CD14-positive monocyte (primary cell): ENCODE data around the gene STEAP3. TPM values are rescaled to one million over a fixed set of nuclear protein-coding genes. Genes with fewer than 3 reads are reported as not detected.
"Not testable (repeated sequence)": the region's sequence is repeated elsewhere in the genome, so short reads cannot be mapped to it uniquely, and the experiment has no call there.

Experiments used
- DNase-seq, 3 donors: peaks; one replicate each; pipeline ENCODE4 v3.0.0-alpha.2; 2011 to 2022
- H2AFZ ChIP-seq: 2 replicates; pipeline ENCODE4 v1.6.0; 2012; ENCODE audit warnings: mild to moderate bottlenecking, low read depth, low read length, inconsistent platforms; ENCODE audit not compliant: insufficient read depth, poor library complexity, severe bottlenecking
- H3K27ac ChIP-seq, 2 donors: 1 replicate in 1 of 2; 2 replicates in 1 of 2; pipeline ENCODE4 v1.5.1; 2012 to 2013; ENCODE audit warnings: low read length in 2 of 2, control low read depth in 1 of 2, inconsistent platforms in 1 of 2, low read depth in 1 of 2, mild to moderate bottlenecking in 1 of 2
- H3K27me3 ChIP-seq, 2 donors: one replicate each; pipeline versions ENCODE4 v1.6.0 to v1.6.1; 2011 to 2013; ENCODE audit warnings: low read length in 2 of 2; ENCODE audit not compliant: control insufficient read depth in 2 of 2, insufficient read depth in 2 of 2
- H3K36me3 ChIP-seq, 2 donors: replicated peaks in 1 of 2; 1 replicate in 1 of 2; 2 replicates in 1 of 2; pipeline versions ENCODE4 v1.5.1 to v1.6.1; 2012 to 2013; ENCODE audit warnings: low read length in 2 of 2, control low read depth in 1 of 2, inconsistent platforms in 1 of 2, mild to moderate bottlenecking in 1 of 2; ENCODE audit not compliant: insufficient read depth in 2 of 2, control insufficient read depth in 1 of 2
- H3K4me1 ChIP-seq, 2 donors: 1 replicate in 1 of 2; 2 replicates in 1 of 2; pipeline versions ENCODE4 v1.5.1 to v1.6.1; 2012 to 2013; ENCODE audit warnings: low read length in 2 of 2, control low read depth in 1 of 2, inconsistent platforms in 1 of 2, mild to moderate bottlenecking in 1 of 2, moderate library complexity in 1 of 2; ENCODE audit not compliant: insufficient read depth in 2 of 2, control insufficient read depth in 1 of 2
- H3K4me2 ChIP-seq: replicated peaks from 2 replicates; pipeline ENCODE3; 2012; ENCODE audit warnings: low read length, moderate library complexity, mild to moderate bottlenecking; ENCODE audit not compliant: poor library complexity, severe bottlenecking; ENCODE audit errors: extremely low read depth
- H3K4me3 ChIP-seq, 3 experiments: fragments of 200-600 bp in 1 of 3; sonication (generic) in 1 of 3; replicated peaks in 1 of 3; 1 replicate in 2 of 3; 2 replicates in 1 of 3; pipeline ENCODE4 v1.5.1; 2011 to 2013; ENCODE audit warnings: low read length in 3 of 3, mild to moderate bottlenecking in 3 of 3, control low read depth in 2 of 3, low read depth in 2 of 3, inconsistent platforms in 1 of 3, moderate library complexity in 1 of 3
- H3K79me2 ChIP-seq: 2 replicates; pipeline ENCODE4 v1.6.0; 2012; ENCODE audit warnings: mild to moderate bottlenecking, control low read depth, inconsistent platforms, low read length, moderate library complexity; ENCODE audit not compliant: insufficient read depth
- H3K9ac ChIP-seq: 2 replicates; pipeline ENCODE4 v1.6.0; 2017; ENCODE audit warnings: low read length, mild to moderate bottlenecking; ENCODE audit not compliant: insufficient read depth, poor library complexity, severe bottlenecking
- H3K9me3 ChIP-seq, 2 donors: replicated peaks in 1 of 2; 1 replicate in 1 of 2; 2 replicates in 1 of 2; pipeline versions ENCODE4 v1.5.1 to v1.6.1; 2012 to 2013; ENCODE audit warnings: low read length in 2 of 2, control low read depth in 1 of 2; ENCODE audit not compliant: control insufficient read depth in 1 of 2, insufficient read depth in 1 of 2
- H4K20me1 ChIP-seq: 2 replicates; pipeline ENCODE4 v1.6.0; 2012; ENCODE audit warnings: mild to moderate bottlenecking, low read length, control low read depth, moderate library complexity; ENCODE audit not compliant: insufficient read depth
- H3K27ac Mint-ChIP-seq, 7 donors: one replicate each; pipeline ENCODE4 v1.8.0; 2020; ENCODE audit warnings: mild to moderate bottlenecking in 7 of 7, mixed read lengths in 7 of 7, moderate library complexity in 6 of 7, inconsistent platforms in 2 of 7
- H3K27me3 Mint-ChIP-seq, 3 donors: one replicate each; pipeline ENCODE4 v1.8.0; 2021 to 2022; ENCODE audit warnings: low read depth in 3 of 3, mild to moderate bottlenecking in 3 of 3, mixed read lengths in 3 of 3, moderate library complexity in 3 of 3, inconsistent platforms in 1 of 3
- H3K36me3 Mint-ChIP-seq, 2 donors: one replicate each; pipeline ENCODE4 v1.8.0; 2020; ENCODE audit warnings: mixed read lengths in 2 of 2, inconsistent platforms in 1 of 2, mild to moderate bottlenecking in 1 of 2
- H3K4me1 Mint-ChIP-seq: one replicate; pipeline ENCODE4 v1.8.0; 2020; ENCODE audit warnings: mild to moderate bottlenecking, mixed read lengths
- H3K4me3 Mint-ChIP-seq, 2 donors: one replicate each; pipeline ENCODE4 v1.8.0; 2020; ENCODE audit warnings: mild to moderate bottlenecking in 2 of 2, mixed read lengths in 2 of 2, moderate library complexity in 1 of 2
- H3K9me3 Mint-ChIP-seq, 7 donors: one replicate each; pipeline ENCODE4 v1.8.0; 2020 to 2022; ENCODE audit warnings: mixed read lengths in 7 of 7, mild to moderate bottlenecking in 6 of 7, moderate library complexity in 6 of 7, inconsistent platforms in 2 of 7
- WGBS: methylation state at CpG from one replicate; pipeline ENCODE4 v1.1.5; 2013; ENCODE audit warnings: missing lambda C conversion rate; ENCODE audit not compliant: insufficient coverage; 5-methylcytosine and 5-hydroxymethylcytosine counted together
- intact Hi-C, 2 donors: fragments of 100-400 bp; cut with micrococcal nuclease; formaldehyde crosslinking; loops; one replicate each; pipeline versions ENCODE4 v1.15.0 to v1.15.1; 2023
- polyA plus RNA-seq, 3 donors: library from polyadenylated mRNA; depleted of rRNA in 1 of 3; unstranded in 2 of 3; stranded (reverse) in 1 of 3; fragments of 300-500 nt in 2 of 3; fragments of >200 nt in 1 of 3; fragmentation: Illumina TruSeq in 2 of 3; gene quantifications; 1 replicate in 2 of 3; 2 replicates in 1 of 3; pipeline ENCODE4 v1.2.3, GENCODE V29; 2012 to 2021
- TF ChIP-seq, protein P1 (sequence below): fragments of 200-600 bp; IDR thresholded peaks from one replicate; pipeline ENCODE4 v1.8.0; 2022; ENCODE audit warnings: antibody characterized with exemption, mild to moderate bottlenecking

Gene STEAP3
- polyA plus RNA-seq, 3 donors: 3.0 to 10.7 (median 3.3) TPM

- Histone ChIP-seq H3K36me3 (no peaks in the 10 kb centered on the region), H3K27ac (no peak overlapping the region), H3K27me3 (no peaks in the 10 kb centered on the region), H3K9me3 (no peaks in the 10 kb centered on the region), H4K20me1 (no peaks in the 10 kb centered on the region), H2AFZ (no peak overlapping the region), H3K4me2 (no peak overlapping the region), H3K4me1 (peaks cover 13 to 22% of the 10 kb centered on the region in 2 donors), H3K9ac (no peak overlapping the region), H3K79me2 (no peaks in the 10 kb centered on the region), H3K4me3 (no peak overlapping the region)
- Mint-ChIP-seq H3K27ac (peak overlapping the region in 1 of 7 donors; percentile 36), H3K36me3 (no peaks in the 10 kb centered on the region), H3K27me3 (peaks cover 0 to 5% (median 1%) of the 10 kb centered on the region in 3 donors), H3K4me3 (no peak overlapping the region), H3K9me3 (peaks cover 0 to 7% (median 0%) of the 10 kb centered on the region in 7 donors), H3K4me1 (peaks cover 24% of the 10 kb centered on the region)
- intact Hi-C loops: no loop called here
- WGBS: 78% methylated on average over 5 of the region's 8 CpGs
- TF ChIP-seq, protein P1, sequence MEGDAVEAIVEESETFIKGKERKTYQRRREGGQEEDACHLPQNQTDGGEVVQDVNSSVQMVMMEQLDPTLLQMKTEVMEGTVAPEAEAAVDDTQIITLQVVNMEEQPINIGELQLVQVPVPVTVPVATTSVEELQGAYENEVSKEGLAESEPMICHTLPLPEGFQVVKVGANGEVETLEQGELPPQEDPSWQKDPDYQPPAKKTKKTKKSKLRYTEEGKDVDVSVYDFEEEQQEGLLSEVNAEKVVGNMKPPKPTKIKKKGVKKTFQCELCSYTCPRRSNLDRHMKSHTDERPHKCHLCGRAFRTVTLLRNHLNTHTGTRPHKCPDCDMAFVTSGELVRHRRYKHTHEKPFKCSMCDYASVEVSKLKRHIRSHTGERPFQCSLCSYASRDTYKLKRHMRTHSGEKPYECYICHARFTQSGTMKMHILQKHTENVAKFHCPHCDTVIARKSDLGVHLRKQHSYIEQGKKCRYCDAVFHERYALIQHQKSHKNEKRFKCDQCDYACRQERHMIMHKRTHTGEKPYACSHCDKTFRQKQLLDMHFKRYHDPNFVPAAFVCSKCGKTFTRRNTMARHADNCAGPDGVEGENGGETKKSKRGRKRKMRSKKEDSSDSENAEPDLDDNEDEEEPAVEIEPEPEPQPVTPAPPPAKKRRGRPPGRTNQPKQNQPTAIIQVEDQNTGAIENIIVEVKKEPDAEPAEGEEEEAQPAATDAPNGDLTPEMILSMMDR: no peak
- DNase-seq: no peak
Measured at GRCh38 chr2:119276864-119277263, 53.2 kb downstream of the STEAP3 start.

DNA sequence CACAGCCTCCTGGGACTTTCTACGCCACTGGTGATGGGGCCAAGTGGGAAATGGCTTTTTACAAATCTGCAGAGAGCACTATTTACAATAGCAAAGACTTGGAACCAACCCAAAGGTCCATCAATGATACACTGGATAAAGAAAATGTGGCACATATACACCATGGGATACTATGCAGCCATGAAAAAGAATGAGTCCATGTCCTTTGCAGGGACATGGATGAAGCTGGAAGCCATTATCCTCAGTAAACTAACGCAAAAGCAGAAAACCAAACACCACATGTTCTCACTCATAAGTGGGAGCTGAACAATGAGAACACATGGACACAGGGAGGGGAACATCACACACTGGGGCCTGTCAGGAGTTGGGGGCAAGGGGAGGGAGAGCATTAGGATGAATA is 54.8 kb downstream of the STEAP3 start:
- DNase-seq, H3K36me3 ChIP-seq, H3K79me2 ChIP-seq, H2AFZ ChIP-seq, H3K4me3 ChIP-seq, H3K27me3 ChIP-seq, H3K27ac Mint-ChIP-seq, H3K36me3 Mint-ChIP-seq, H3K9me3 Mint-ChIP-seq, H3K4me3 Mint-ChIP-seq, H4K20me1 ChIP-seq, H3K9ac ChIP-seq, H3K27ac ChIP-seq, intact Hi-C loops, H3K27me3 Mint-ChIP-seq, H3K4me2 ChIP-seq, H3K9me3 ChIP-seq: not testable (repeated sequence)
- no CpG with 5 or more reads among the region's 2 CpGs for WGBS
- H3K4me1 ChIP-seq: peaks cover 28 to 37% of the 10 kb centered on the region in 2 donors
- H3K4me1 Mint-ChIP-seq: peaks cover 40% of the 10 kb centered on the region
